SK-N-SH treated with all-trans-retinoic acid at 6 μM for 48 hours (cell line): ENCODE results near the gene AKR1A1.

Experiments used
- ATAC-seq: fragments of 200-7000 bp; cut with Tn5 transposase; 3 replicates; pipeline ENCODE4 v1.9.1; 2020; ENCODE audit warnings: mild to moderate bottlenecking, moderate library complexity
- BACH2 ChIP-seq: fragments of 250-450 bp; sonication (Bioruptor Pico); IDR thresholded peaks from 2 replicates; pipeline ENCODE4 v1.9.0; 2021; ENCODE audit warnings: mild to moderate bottlenecking, borderline replicate concordance
- CSDC2 ChIP-seq: fragments of 250-450 bp; sonication (Bioruptor Pico); IDR thresholded peaks from 2 replicates; pipeline ENCODE4 v1.5.0; 2020; ENCODE audit warnings: mild to moderate bottlenecking, moderate library complexity
- ESRRG ChIP-seq: fragments of 250-450 bp; sonication (Bioruptor Pico); IDR thresholded peaks from 2 replicates; pipeline ENCODE4 v1.6.1; 2021; ENCODE audit warnings: mild to moderate bottlenecking
- GLIS3 ChIP-seq: fragments of 250-450 bp; sonication (Bioruptor Pico); IDR thresholded peaks from 2 replicates; pipeline ENCODE4 v1.5.0; 2020; ENCODE audit warnings: mild to moderate bottlenecking, moderate library complexity
- ISL1 ChIP-seq: fragments of 250-450 bp; sonication (Bioruptor Pico); IDR thresholded peaks from 2 replicates; pipeline ENCODE4 v2.1.2; 2022; ENCODE audit warnings: mild to moderate bottlenecking, moderate library complexity
- OSR1 ChIP-seq: fragments of 250-450 bp; sonication (Bioruptor Pico); IDR thresholded peaks from 2 replicates; pipeline ENCODE4 v1.8.0; 2022; ENCODE audit warnings: moderate library complexity, mild to moderate bottlenecking, inconsistent platforms
- PPARA ChIP-seq: fragments of 250-450 bp; sonication (Bioruptor Pico); IDR thresholded peaks from 2 replicates; pipeline ENCODE4 v1.5.0; 2020; ENCODE audit warnings: mild to moderate bottlenecking, borderline replicate concordance
- RARB ChIP-seq: fragments of 250-450 bp; sonication (Bioruptor Pico); IDR thresholded peaks from 2 replicates; pipeline ENCODE4 v1.8.0; 2021; ENCODE audit warnings: mild to moderate bottlenecking, moderate library complexity
- SNAI2 ChIP-seq: fragments of 250-450 bp; sonication (Bioruptor Pico); IDR thresholded peaks from 2 replicates; pipeline ENCODE4 v1.5.0; 2020; ENCODE audit warnings: mild to moderate bottlenecking, moderate library complexity
- TCF4 ChIP-seq: fragments of 250-450 bp; sonication (Bioruptor Pico); IDR thresholded peaks from 2 replicates; pipeline ENCODE4 v1.8.0; 2021; ENCODE audit warnings: mild to moderate bottlenecking, moderate library complexity, borderline replicate concordance
- TOX ChIP-seq: fragments of 250-450 bp; sonication (Bioruptor Pico); IDR thresholded peaks from 2 replicates; pipeline ENCODE4 v1.8.0; 2021; ENCODE audit warnings: mild to moderate bottlenecking, moderate library complexity, borderline replicate concordance
- ZC3H10 ChIP-seq: fragments of 250-450 bp; sonication (Bioruptor Pico); IDR thresholded peaks from 2 replicates; pipeline ENCODE4 v1.5.1; 2021; ENCODE audit warnings: mild to moderate bottlenecking, moderate library complexity
- ZFP3 ChIP-seq: fragments of 250-450 bp; sonication (Bioruptor Pico); IDR thresholded peaks from 2 replicates; pipeline ENCODE4 v1.5.0; 2020; ENCODE audit warnings: mild to moderate bottlenecking, moderate library complexity
- ZFP30 ChIP-seq: fragments of 450-650 bp; formaldehyde crosslinking; IDR thresholded peaks from 2 replicates; pipeline ENCODE4 v1.5.0; 2022; ENCODE audit warnings: mild to moderate bottlenecking, moderate library complexity
- ZNF565 ChIP-seq: fragments of 450-650 bp; formaldehyde crosslinking; conservative IDR thresholded peaks from 2 replicates; pipeline ENCODE4 v1.5.0; 2020; ENCODE audit warnings: low read depth, mild to moderate bottlenecking, moderate library complexity
- ZNF70 ChIP-seq: fragments of 450-650 bp; formaldehyde crosslinking; IDR thresholded peaks from 2 replicates; pipeline ENCODE4 v1.5.0; 2020; ENCODE audit warnings: mild to moderate bottlenecking, moderate library complexity
- ZNF8 ChIP-seq: fragments of 450-650 bp; formaldehyde crosslinking; IDR thresholded peaks from 2 replicates; pipeline ENCODE4 v1.5.0; 2020; ENCODE audit warnings: mild to moderate bottlenecking, moderate library complexity
- TF ChIP-seq, protein P1 (sequence below): fragments of 250-450 bp; sonication (Bioruptor Pico); IDR thresholded peaks from 2 replicates; pipeline ENCODE4 v1.8.0; 2021; ENCODE audit warnings: low read depth, mild to moderate bottlenecking, moderate library complexity, borderline replicate concordance
- TF ChIP-seq, protein P2 (sequence below): fragments of 250-450 bp; sonication (Bioruptor Pico); IDR thresholded peaks from 2 replicates; pipeline ENCODE4 v1.8.0; 2020; ENCODE audit warnings: mild to moderate bottlenecking, moderate library complexity, borderline replicate concordance
- TF ChIP-seq, protein P3 (sequence below): fragments of 250-450 bp; sonication (Bioruptor Pico); IDR thresholded peaks from 2 replicates; pipeline ENCODE4 v1.5.1; 2020; ENCODE audit warnings: low read depth, mild to moderate bottlenecking, moderate library complexity
- TF ChIP-seq, protein P4 (sequence below): fragments of 250-450 bp; sonication (Bioruptor Pico); IDR thresholded peaks from 2 replicates; pipeline ENCODE4 v1.5.0; 2020; ENCODE audit warnings: mild to moderate bottlenecking, moderate library complexity

The AKR1A1 gene

DNA sequence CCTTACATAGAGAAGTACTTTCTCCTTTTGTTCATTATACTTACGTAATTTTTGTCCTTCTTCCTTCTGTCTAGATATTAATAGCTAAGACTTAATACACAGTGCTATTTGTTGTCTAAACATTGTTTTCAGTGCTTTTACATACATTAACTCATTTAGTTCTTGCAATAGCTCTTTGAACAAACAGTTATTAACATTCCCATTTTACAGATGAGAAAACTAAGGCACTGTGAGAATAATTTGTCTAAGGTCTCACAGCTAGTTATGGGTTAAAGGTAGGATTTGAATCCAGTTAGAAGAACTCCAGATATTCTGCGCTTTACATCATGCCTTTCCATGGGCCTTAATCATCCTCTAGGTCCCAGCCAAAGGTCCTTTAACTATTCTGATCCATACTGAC lies 53.6 kb downstream of the AKR1A1 start:
- TF ChIP-seq ZNF8 (no peak), CSDC2 (CRISPR knock-in tag) (no peak), TCF4 (CRISPR knock-in tag) (no peak), BACH2 (CRISPR knock-in tag) (no peak), ISL1 (CRISPR knock-in tag) (no peak), OSR1 (CRISPR knock-in tag) (no peak), GLIS3 (CRISPR knock-in tag) (no peak), ZNF565 (CRISPR knock-in tag) (no peak), ZC3H10 (CRISPR knock-in tag) (no peak), TOX (CRISPR knock-in tag) (no peak)
- TF ChIP-seq, protein P1, sequence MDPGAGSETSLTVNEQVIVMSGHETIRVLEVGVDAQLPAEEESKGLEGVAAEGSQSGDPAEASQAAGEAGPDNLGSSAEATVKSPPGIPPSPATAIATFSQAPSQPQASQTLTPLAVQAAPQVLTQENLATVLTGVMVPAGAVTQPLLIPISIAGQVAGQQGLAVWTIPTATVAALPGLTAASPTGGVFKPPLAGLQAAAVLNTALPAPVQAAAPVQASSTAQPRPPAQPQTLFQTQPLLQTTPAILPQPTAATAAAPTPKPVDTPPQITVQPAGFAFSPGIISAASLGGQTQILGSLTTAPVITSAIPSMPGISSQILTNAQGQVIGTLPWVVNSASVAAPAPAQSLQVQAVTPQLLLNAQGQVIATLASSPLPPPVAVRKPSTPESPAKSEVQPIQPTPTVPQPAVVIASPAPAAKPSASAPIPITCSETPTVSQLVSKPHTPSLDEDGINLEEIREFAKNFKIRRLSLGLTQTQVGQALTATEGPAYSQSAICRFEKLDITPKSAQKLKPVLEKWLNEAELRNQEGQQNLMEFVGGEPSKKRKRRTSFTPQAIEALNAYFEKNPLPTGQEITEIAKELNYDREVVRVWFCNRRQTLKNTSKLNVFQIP (CRISPR knock-in tag), result no peak
- ATAC-seq, result no peak

DNA sequence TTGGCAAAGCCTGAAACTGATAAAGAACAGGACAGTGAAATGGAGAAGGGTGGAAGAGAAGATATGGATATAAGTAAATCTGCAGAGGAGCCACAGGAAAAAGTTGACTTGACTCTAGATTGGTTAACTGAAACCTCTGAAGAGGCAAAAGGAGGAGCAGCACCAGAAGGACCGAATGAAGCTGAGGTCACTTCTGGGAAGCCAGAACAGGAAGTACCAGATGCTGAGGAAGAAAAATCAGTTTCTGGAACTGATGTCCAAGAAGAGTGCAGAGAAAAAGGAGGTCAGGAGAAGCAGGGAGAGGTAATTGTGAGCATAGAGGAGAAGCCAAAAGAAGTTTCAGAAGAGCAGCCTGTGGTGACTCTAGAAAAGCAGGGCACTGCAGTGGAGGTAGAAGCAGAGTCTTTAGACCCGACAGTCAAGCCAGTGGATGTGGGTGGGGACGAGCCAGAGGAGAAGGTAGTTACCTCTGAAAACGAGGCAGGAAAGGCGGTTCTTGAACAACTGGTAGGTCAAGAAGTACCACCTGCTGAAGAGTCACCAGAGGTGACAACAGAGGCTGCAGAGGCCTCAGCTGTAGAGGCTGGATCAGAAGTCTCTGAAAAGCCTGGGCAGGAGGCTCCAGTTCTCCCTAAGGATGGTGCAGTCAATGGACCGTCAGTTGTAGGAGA lies 56.9 kb downstream of the AKR1A1 start:
- no peak for ATAC-seq

DNA sequence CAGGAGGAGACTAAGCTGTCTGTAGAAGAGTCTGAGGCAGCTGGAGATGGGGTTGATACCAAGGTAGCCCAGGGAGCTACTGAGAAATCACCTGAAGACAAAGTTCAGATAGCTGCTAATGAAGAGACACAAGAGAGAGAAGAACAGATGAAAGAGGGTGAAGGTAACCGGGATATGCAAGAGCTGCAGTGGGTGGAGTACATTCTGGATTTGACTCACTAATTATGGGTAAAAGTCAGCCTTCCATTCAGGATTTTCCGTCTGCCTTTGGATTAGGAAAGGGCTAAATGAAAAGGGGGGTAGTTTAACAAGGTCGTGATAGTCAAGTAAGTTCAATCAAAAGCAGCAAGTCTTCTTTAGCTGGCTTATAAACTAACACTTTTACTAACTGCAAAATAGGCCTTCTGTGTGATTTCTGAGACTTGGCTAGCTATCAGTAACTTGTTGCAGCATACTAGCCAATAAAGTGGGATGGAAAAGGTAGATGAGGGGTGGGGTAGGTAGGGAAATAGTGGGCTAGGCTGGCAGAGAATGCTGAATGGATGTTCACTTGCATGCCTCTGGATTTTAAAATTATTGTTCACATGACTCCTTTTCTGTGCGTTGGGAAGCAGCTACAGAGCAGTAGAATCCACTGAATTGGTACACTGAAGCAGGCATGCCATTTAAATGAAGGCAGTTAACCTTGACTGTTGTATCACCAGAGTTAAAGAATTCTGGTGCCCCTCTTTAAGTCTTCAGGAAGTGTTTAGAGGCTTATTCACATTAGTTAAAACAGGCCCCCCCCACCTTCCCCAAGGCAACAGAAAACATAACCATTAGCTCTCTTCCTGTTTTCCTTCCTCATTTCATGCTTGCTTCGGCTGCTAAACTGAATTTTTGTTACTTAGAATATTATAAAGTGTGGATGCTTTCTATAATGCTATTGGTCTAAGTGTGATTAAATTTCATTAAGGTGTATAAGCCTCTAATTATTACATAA lies 57.8 kb downstream of the AKR1A1 start:
- TF ChIP-seq TCF4 (CRISPR knock-in tag) (no peak), ZC3H10 (CRISPR knock-in tag) (no peak), ZFP3 (no peak), ZFP30 (no peak), SNAI2 (CRISPR knock-in tag) (no peak), BACH2 (CRISPR knock-in tag) (no peak), ISL1 (CRISPR knock-in tag) (no peak), CSDC2 (CRISPR knock-in tag) (no peak), TOX (CRISPR knock-in tag) (no peak), OSR1 (CRISPR knock-in tag) (no peak), ZNF565 (CRISPR knock-in tag) (no peak), ZNF8 (no peak), ESRRG (CRISPR knock-in tag) (no peak), GLIS3 (CRISPR knock-in tag) (no peak), ZNF70 (CRISPR knock-in tag) (no peak), RARB (no peak)
- TF ChIP-seq, protein P1 (CRISPR knock-in tag), result no peak
- TF ChIP-seq, protein P2, sequence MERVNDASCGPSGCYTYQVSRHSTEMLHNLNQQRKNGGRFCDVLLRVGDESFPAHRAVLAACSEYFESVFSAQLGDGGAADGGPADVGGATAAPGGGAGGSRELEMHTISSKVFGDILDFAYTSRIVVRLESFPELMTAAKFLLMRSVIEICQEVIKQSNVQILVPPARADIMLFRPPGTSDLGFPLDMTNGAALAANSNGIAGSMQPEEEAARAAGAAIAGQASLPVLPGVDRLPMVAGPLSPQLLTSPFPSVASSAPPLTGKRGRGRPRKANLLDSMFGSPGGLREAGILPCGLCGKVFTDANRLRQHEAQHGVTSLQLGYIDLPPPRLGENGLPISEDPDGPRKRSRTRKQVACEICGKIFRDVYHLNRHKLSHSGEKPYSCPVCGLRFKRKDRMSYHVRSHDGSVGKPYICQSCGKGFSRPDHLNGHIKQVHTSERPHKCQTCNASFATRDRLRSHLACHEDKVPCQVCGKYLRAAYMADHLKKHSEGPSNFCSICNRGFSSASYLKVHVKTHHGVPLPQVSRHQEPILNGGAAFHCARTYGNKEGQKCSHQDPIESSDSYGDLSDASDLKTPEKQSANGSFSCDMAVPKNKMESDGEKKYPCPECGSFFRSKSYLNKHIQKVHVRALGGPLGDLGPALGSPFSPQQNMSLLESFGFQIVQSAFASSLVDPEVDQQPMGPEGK, result no peak
- TF ChIP-seq, protein P3, sequence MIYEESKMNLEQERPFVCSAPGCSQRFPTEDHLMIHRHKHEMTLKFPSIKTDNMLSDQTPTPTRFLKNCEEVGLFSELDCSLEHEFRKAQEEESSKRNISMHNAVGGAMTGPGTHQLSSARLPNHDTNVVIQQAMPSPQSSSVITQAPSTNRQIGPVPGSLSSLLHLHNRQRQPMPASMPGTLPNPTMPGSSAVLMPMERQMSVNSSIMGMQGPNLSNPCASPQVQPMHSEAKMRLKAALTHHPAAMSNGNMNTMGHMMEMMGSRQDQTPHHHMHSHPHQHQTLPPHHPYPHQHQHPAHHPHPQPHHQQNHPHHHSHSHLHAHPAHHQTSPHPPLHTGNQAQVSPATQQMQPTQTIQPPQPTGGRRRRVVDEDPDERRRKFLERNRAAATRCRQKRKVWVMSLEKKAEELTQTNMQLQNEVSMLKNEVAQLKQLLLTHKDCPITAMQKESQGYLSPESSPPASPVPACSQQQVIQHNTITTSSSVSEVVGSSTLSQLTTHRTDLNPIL, result no peak
- ATAC-seq, result no peak

More for the DNA sequence above, 56.9 kb downstream of the AKR1A1 start:
- TF ChIP-seq PPARA (CRISPR knock-in tag) (no peak), OSR1 (CRISPR knock-in tag) (no peak), GLIS3 (CRISPR knock-in tag) (no peak), CSDC2 (CRISPR knock-in tag) (no peak), TOX (CRISPR knock-in tag) (no peak), ISL1 (CRISPR knock-in tag) (no peak), ZFP3 (no peak)
- TF ChIP-seq, protein P1 (CRISPR knock-in tag), result no peak
- TF ChIP-seq, protein P4, sequence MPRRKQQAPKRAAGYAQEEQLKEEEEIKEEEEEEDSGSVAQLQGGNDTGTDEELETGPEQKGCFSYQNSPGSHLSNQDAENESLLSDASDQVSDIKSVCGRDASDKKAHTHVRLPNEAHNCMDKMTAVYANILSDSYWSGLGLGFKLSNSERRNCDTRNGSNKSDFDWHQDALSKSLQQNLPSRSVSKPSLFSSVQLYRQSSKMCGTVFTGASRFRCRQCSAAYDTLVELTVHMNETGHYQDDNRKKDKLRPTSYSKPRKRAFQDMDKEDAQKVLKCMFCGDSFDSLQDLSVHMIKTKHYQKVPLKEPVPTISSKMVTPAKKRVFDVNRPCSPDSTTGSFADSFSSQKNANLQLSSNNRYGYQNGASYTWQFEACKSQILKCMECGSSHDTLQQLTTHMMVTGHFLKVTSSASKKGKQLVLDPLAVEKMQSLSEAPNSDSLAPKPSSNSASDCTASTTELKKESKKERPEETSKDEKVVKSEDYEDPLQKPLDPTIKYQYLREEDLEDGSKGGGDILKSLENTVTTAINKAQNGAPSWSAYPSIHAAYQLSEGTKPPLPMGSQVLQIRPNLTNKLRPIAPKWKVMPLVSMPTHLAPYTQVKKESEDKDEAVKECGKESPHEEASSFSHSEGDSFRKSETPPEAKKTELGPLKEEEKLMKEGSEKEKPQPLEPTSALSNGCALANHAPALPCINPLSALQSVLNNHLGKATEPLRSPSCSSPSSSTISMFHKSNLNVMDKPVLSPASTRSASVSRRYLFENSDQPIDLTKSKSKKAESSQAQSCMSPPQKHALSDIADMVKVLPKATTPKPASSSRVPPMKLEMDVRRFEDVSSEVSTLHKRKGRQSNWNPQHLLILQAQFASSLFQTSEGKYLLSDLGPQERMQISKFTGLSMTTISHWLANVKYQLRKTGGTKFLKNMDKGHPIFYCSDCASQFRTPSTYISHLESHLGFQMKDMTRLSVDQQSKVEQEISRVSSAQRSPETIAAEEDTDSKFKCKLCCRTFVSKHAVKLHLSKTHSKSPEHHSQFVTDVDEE (CRISPR knock-in tag), result no peak
